ENCODE measurements around the gene KSR2.

GRCh38 chr12:117850048-117850447 lies 118.7 kb downstream of the KSR2 start:
- TF ChIP-seq POLR2AphosphoS5 (IDR thresholded peaks at IDR 0.05; ENCODE audit: insufficient read depth in 1 of 2, low read depth in 1 of 2), result no peak
- TF ChIP-seq, protein P1, sequence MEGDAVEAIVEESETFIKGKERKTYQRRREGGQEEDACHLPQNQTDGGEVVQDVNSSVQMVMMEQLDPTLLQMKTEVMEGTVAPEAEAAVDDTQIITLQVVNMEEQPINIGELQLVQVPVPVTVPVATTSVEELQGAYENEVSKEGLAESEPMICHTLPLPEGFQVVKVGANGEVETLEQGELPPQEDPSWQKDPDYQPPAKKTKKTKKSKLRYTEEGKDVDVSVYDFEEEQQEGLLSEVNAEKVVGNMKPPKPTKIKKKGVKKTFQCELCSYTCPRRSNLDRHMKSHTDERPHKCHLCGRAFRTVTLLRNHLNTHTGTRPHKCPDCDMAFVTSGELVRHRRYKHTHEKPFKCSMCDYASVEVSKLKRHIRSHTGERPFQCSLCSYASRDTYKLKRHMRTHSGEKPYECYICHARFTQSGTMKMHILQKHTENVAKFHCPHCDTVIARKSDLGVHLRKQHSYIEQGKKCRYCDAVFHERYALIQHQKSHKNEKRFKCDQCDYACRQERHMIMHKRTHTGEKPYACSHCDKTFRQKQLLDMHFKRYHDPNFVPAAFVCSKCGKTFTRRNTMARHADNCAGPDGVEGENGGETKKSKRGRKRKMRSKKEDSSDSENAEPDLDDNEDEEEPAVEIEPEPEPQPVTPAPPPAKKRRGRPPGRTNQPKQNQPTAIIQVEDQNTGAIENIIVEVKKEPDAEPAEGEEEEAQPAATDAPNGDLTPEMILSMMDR (IDR thresholded peaks at IDR 0.05), result peak; percentile 20 to 60 (median 37)
